Measurements from ENCODE around the gene TCP11L2. TPM values are rescaled to one million over a fixed set of nuclear protein-coding genes. Genes with fewer than 3 reads are reported as not detected.

Gene TCP11L2
- total and polyA plus RNA-seq, 2 of the 13 experiments (the other 11 are each of a cell fraction or from before 2014, with no cell fraction given): 4.6 to 24.1 TPM

DNA sequence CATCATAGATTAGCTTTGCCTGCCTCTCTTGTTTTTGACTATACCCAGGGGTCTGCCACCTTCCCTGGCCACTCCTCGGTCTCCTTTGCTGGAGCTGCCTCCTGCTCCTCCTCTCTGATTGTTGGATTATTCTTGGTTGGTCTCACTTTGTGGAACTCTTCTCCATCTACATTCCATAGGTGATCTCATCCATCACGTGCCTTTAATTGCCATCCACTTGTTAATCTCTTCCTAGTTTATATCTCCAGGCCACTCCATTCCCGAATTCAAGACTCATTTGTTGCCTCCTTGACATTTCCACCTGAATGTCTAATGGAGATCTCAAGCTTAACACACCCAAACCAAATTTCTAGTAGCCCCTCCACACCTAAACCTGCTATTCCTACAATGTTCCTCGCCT is 60.4 kb downstream of the TCP11L2 start (continued):
- TF ChIP-seq, protein P1, sequence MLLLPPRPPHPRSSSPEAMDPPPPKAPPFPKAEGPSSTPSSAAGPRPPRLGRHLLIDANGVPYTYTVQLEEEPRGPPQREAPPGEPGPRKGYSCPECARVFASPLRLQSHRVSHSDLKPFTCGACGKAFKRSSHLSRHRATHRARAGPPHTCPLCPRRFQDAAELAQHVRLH (CRISPR knock-in tag; IDR thresholded peaks at IDR 0.05; ENCODE audit: borderline replicate concordance, low read depth): no peak
- TF ChIP-seq ATF1 (CRISPR knock-in tag; IDR thresholded peaks at IDR 0.05) (no peak), NKX3-1 (CRISPR knock-in tag; IDR thresholded peaks at IDR 0.05) (no peak)

DNA sequence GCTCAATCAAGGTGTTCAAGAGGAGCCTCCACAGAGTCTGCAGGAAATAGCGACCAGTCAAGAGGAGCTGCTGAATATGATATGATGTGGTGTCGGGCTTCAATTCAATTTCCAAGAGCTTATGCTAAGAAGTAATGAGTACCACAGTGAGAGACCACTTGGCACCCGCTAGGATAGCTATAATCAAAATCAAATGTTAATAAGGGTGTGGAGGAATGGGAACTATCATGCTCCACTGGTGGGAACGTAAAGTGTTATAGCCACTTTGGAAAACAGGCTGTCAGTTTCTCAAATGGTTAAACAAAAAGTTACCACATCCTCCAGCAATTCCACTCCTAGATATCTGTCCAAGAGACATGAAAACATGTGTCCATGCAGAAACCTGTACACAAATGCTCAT is 61.7 kb downstream of the TCP11L2 start:
- Histone ChIP-seq H3K4me3 (replicated peaks in 1 of 3; ENCODE audit: insufficient read depth in 1 of 3, low read depth in 2 of 3, low read length in 3 of 3) (no peak overlapping the region), H3K9ac (ENCODE audit: insufficient read depth, low read depth, low read length) (no peak overlapping the region), H3K36me3 (replicated peaks in 1 of 2; ENCODE audit: control insufficient read depth in 1 of 2, insufficient read depth in 2 of 2, low read length in 2 of 2) (peaks cover 1 to 23% of the 10 kb centered on the region in 2 experiments; a peak in 3 of 5 replicates), H3K4me2 (ENCODE audit: low read depth, low read length) (no peak overlapping the region), H3K27me3 (ENCODE audit: control insufficient read depth in 1 of 2, insufficient read depth in 2 of 2, low read length in 2 of 2) (no peaks in the 10 kb centered on the region), H3K79me2 (ENCODE audit: insufficient read depth, low read length) (peaks cover 16% of the 10 kb centered on the region), H2AFZ (ENCODE audit: low read length) (no peak overlapping the region), H3K27ac (ENCODE audit: extremely low read length, insufficient read depth, low read length) (no peak overlapping the region), H3K4me1 (ENCODE audit: insufficient read depth, low read length) (peaks cover 25% of the 10 kb centered on the region), H3K9me3 (ENCODE audit: low read length) (no peaks in the 10 kb centered on the region), H4K20me1 (ENCODE audit: insufficient read depth, low read length) (no peaks in the 10 kb centered on the region)
- intact Hi-C loops (cut with micrococcal nuclease; ENCODE audit: unreplicated experiment): no loop called here
- DNase-seq (ENCODE audit: low spot score) (no peak), FAIRE-seq (no peak), ATAC-seq (no peak)
- TF ChIP-seq TCF7L2 (IDR thresholded peaks at IDR 0.05; ENCODE audit: low read depth, low read length) (no peak), EED (CRISPR knock-in tag; IDR thresholded peaks at IDR 0.05) (no peak), ZNF713 (CRISPR knock-in tag; IDR thresholded peaks at IDR 0.05) (no peak), ZBTB8A (CRISPR knock-in tag; IDR thresholded peaks at IDR 0.05; ENCODE audit: borderline replicate concordance, low read depth) (no peak)
- TF ChIP-seq, protein P2, sequence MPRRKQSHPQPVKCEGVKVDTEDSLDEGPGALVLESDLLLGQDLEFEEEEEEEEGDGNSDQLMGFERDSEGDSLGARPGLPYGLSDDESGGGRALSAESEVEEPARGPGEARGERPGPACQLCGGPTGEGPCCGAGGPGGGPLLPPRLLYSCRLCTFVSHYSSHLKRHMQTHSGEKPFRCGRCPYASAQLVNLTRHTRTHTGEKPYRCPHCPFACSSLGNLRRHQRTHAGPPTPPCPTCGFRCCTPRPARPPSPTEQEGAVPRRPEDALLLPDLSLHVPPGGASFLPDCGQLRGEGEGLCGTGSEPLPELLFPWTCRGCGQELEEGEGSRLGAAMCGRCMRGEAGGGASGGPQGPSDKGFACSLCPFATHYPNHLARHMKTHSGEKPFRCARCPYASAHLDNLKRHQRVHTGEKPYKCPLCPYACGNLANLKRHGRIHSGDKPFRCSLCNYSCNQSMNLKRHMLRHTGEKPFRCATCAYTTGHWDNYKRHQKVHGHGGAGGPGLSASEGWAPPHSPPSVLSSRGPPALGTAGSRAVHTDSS (CRISPR knock-in tag; conservative IDR thresholded peaks at IDR 0.05): no peak
- TF ChIP-seq, protein P3, sequence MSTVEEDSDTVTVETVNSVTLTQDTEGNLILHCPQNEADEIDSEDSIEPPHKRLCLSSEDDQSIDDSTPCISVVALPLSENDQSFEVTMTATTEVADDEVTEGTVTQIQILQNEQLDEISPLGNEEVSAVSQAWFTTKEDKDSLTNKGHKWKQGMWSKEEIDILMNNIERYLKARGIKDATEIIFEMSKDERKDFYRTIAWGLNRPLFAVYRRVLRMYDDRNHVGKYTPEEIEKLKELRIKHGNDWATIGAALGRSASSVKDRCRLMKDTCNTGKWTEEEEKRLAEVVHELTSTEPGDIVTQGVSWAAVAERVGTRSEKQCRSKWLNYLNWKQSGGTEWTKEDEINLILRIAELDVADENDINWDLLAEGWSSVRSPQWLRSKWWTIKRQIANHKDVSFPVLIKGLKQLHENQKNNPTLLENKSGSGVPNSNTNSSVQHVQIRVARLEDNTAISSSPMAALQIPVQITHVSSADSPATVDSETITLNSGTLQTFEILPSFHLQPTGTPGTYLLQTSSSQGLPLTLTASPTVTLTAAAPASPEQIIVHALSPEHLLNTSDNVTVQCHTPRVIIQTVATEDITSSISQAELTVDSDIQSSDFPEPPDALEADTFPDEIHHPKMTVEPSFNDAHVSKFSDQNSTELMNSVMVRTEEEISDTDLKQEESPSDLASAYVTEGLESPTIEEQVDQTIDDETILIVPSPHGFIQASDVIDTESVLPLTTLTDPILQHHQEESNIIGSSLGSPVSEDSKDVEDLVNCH (CRISPR knock-in tag; IDR thresholded peaks at IDR 0.05): no peak
- TF ChIP-seq, protein P4, sequence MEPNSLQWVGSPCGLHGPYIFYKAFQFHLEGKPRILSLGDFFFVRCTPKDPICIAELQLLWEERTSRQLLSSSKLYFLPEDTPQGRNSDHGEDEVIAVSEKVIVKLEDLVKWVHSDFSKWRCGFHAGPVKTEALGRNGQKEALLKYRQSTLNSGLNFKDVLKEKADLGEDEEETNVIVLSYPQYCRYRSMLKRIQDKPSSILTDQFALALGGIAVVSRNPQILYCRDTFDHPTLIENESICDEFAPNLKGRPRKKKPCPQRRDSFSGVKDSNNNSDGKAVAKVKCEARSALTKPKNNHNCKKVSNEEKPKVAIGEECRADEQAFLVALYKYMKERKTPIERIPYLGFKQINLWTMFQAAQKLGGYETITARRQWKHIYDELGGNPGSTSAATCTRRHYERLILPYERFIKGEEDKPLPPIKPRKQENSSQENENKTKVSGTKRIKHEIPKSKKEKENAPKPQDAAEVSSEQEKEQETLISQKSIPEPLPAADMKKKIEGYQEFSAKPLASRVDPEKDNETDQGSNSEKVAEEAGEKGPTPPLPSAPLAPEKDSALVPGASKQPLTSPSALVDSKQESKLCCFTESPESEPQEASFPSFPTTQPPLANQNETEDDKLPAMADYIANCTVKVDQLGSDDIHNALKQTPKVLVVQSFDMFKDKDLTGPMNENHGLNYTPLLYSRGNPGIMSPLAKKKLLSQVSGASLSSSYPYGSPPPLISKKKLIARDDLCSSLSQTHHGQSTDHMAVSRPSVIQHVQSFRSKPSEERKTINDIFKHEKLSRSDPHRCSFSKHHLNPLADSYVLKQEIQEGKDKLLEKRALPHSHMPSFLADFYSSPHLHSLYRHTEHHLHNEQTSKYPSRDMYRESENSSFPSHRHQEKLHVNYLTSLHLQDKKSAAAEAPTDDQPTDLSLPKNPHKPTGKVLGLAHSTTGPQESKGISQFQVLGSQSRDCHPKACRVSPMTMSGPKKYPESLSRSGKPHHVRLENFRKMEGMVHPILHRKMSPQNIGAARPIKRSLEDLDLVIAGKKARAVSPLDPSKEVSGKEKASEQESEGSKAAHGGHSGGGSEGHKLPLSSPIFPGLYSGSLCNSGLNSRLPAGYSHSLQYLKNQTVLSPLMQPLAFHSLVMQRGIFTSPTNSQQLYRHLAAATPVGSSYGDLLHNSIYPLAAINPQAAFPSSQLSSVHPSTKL (CRISPR knock-in tag; IDR thresholded peaks at IDR 0.05): no peak
- CTCF ChIA-PET (ENCODE audit: low intra/inter-chr PET ratio, low total read pairs): no interaction called here
- BruUV-seq (replicated peaks): no TSS peak
- 98% methylated on average over 4 of the region's 4 CpGs for WGBS (ENCODE audit: low lambda C conversion rate)
- in situ Hi-C loops (cut with HindIII; ENCODE audit: extremely low pct_ligation_motif_present, low pct_unique_long_range_greater_than_20kb): no loop called here
- POLR2A ChIA-PET: interaction anchor here (1.5 kb wide), 1 partner anchor 16 kb away, joined by 3 read pairs; no protein-coding TSS in a partner anchor
